Ovary (tissue), 9 donors: ENCODE measurements around the gene REEP3. TPM values are rescaled to one million over a fixed set of nuclear protein-coding genes. Genes with fewer than 3 reads are reported as not detected.

ENCODE experiments used
- DNase-seq, 5 donors: peaks; one replicate each; pipeline ENCODE4 v3.0.0-alpha.2; 2019 to 2020
- H3K27ac ChIP-seq, 2 donors: fragments of 200-600 bp; one replicate each; pipeline versions ENCODE4 v1.5.1 to v1.8.0; 2019 to 2022
- H3K27me3 ChIP-seq: fragments of 200-600 bp; one replicate; pipeline ENCODE4 v1.8.0; 2022
- H3K36me3 ChIP-seq: fragments of 200-600 bp; sonication (generic); one replicate; pipeline ENCODE4 v1.5.1; 2019
- H3K4me1 ChIP-seq: one replicate; pipeline ENCODE4 v1.8.1; 2013; ENCODE audit warnings: mild to moderate bottlenecking, moderate library complexity; ENCODE audit not compliant: insufficient read depth
- H3K4me3 ChIP-seq: fragments of 200-600 bp; sonication (generic); one replicate; pipeline ENCODE4 v1.5.1; 2017
- H3K9me3 ChIP-seq, 2 donors: fragments of 200-600 bp in 1 of 2; sonication (generic) in 1 of 2; one replicate each; pipeline versions ENCODE4 v1.5.1 to v1.8.1; 2013 to 2019; ENCODE audit warnings: mild to moderate bottlenecking in 1 of 2, moderate library complexity in 1 of 2
- CTCF ChIP-seq, 3 donors: fragments of 450-650 bp in 2 of 3; fragments of 200-600 bp in 1 of 3; IDR thresholded peaks; one replicate each; pipeline versions ENCODE4 v1.5.1 to v1.8.0; 2016 to 2022; ENCODE audit warnings: antibody characterized with exemption in 3 of 3, mild to moderate bottlenecking in 1 of 3
- EP300 ChIP-seq: sonication (generic); formaldehyde crosslinking; IDR thresholded peaks from one replicate; pipeline ENCODE4 v1.6.1; 2017; ENCODE audit warnings: antibody characterized with exemption
- POLR2A ChIP-seq: fragments of 450-650 bp; IDR thresholded peaks from one replicate; pipeline ENCODE4 v1.6.1; 2017; ENCODE audit warnings: antibody characterized with exemption, mild to moderate bottlenecking, moderate library complexity
- WGBS, 3 donors: extraction: QIAGEN DNeasy Blood & Tissue Kit in 1 of 3; methylation state at CpG; one replicate each; pipeline versions ENCODE4 v1.1.5 to v1.1.7; 2013 to 2017; 5-methylcytosine and 5-hydroxymethylcytosine counted together
- intact Hi-C, 4 donors: fragments of 100-400 bp; cut with DNase I; formaldehyde crosslinking; loops; one replicate each; pipeline versions ENCODE4 v1.11.0 to v1.15.1; 2022 to 2023
- polyA plus RNA-seq, 2 donors: library from polyadenylated mRNA; stranded (reverse); fragments of 200-250 nt in 1 of 2; fragments of 350-450 nt in 1 of 2; fragmentation: Illumina TruSeq in 1 of 2; extraction: RNeasy Lipid Tissue Mini Kit (QIAGEN cat#74804) in 1 of 2; gene quantifications; one replicate each; pipeline ENCODE4 v1.2.3, GENCODE V29; 2013 to 2014
- small RNA-seq: library from RNA; depleted of rRNA; stranded (forward); fragments of <200 nt; gene quantifications from one replicate; pipeline ENCODE3, GENCODE V24; 2016
- total RNA-seq, 7 donors: library from RNA; depleted of rRNA in 2 of 7; stranded (reverse); fragments of >200 nt in 2 of 7; fragmentation: NEBNext Ultra II Directional in 3 of 7; extraction: Animal tissue kit (Norgen Biotek cat#: 25700) in 3 of 7; gene quantifications; one replicate each; pipeline versions ENCODE4 v1.1.0 to v1.2.4, GENCODE V29; 2016 to 2023
- donor health status: DM: no; HTN: no; CAD: no; lungs with moderate emphysema.
- donor health status: DM: no; HTN: no; CAD: no.
- donor health status: Bipolar disorder and iron deficiency.
- donor health status: DM: yes; HTN: yes; CAD: no.
- donor health status: DM: no; HTN: no; CAD: no.
- donor health status: DM: yes; HTN: yes; CAD: no.

Gene REEP3
- total and polyA plus RNA-seq, 9 donors, result 9.3 to 30.5 (median 23.1) TPM

GRCh38 chr10:63671317-63671937 lies 150.2 kb downstream of the REEP3 start:
- no peaks in the 10 kb centered on the region for H3K9me3 ChIP-seq
- intact Hi-C loops, result no loop called here
- H3K36me3 ChIP-seq, result no peaks in the 10 kb centered on the region
- no peak for DNase-seq
- H3K27ac ChIP-seq, result no peak overlapping the region
- no peaks in the 10 kb centered on the region for H3K27me3 ChIP-seq
- TF ChIP-seq CTCF (IDR thresholded peaks at IDR 0.05) (no peak), POLR2A (no peak), EP300 (no peak)
- H3K4me3 ChIP-seq, result no peak overlapping the region
- WGBS, 3 donors, result 8 to 24% (median 15%) methylated on average over 2 of the region's 2 CpGs
- H3K4me1 ChIP-seq, result peaks cover 4% of the 10 kb centered on the region

- Histone ChIP-seq H3K27ac (no peak overlapping the region), H3K36me3 (no peaks in the 10 kb centered on the region), H3K9me3 (no peaks in the 10 kb centered on the region), H3K27me3 (no peaks in the 10 kb centered on the region), H3K4me1 (peaks cover 3% of the 10 kb centered on the region), H3K4me3 (no peak overlapping the region)
- DNase-seq, result no peak
- WGBS, 3 donors, result 77 to 90% (median 80%) methylated on average over 3 of the region's 3 CpGs
- intact Hi-C loops, result no loop called here
- TF ChIP-seq EP300 (no peak), POLR2A (no peak), CTCF (IDR thresholded peaks at IDR 0.05) (no peak)
These were observed 151.3 kb downstream of the REEP3 start for GRCh38 chr10:63672491-63672890.

GRCh38 chr10:63673246-63673645 lies 152.0 kb downstream of the REEP3 start:
- no peak overlapping the region for H3K27ac ChIP-seq
- intact Hi-C loops, result no loop called here
- no peaks in the 10 kb centered on the region for H3K27me3 ChIP-seq
- no peak overlapping the region for H3K4me3 ChIP-seq
- TF ChIP-seq CTCF (IDR thresholded peaks at IDR 0.05), result no peak
- TF ChIP-seq EP300, result no peak
- TF ChIP-seq POLR2A, result no peak
- 83 to 93% (median 92%) methylated on average over 7 of the region's 7 CpGs for WGBS, 3 donors
- H3K4me1 ChIP-seq, result peaks cover 3% of the 10 kb centered on the region
- DNase-seq, result no peak
- no peaks in the 10 kb centered on the region for H3K9me3 ChIP-seq
- H3K36me3 ChIP-seq, result no peaks in the 10 kb centered on the region

- no peak for TF ChIP-seq EP300
- no peak for TF ChIP-seq CTCF (IDR thresholded peaks at IDR 0.05)
- TF ChIP-seq POLR2A, result no peak
- no peaks in the 10 kb centered on the region for H3K9me3 ChIP-seq
- intact Hi-C loops, result no loop called here
- peaks cover 3% of the 10 kb centered on the region for H3K4me1 ChIP-seq
- no peak for DNase-seq
- H3K27ac ChIP-seq, result no peak overlapping the region
- no peak overlapping the region for H3K4me3 ChIP-seq
- H3K36me3 ChIP-seq, result no peaks in the 10 kb centered on the region
- no peaks in the 10 kb centered on the region for H3K27me3 ChIP-seq
These were observed 152.6 kb downstream of the REEP3 start for GRCh38 chr10:63673846-63674245.

Small RNA genes lying within 50 kb of the gene (small RNA-seq; reads per million reads assigned to genes)
- not detected for gene AC022022.1

Other genes starting within 250 kb of the REEP3 start
- 100 to 1,000 TPM in 2 of 7 donors, 10 to 100 TPM in 5; 70.9 to 140 (median 80.1) TPM for gene JMJD1C, start 55.4 kb upstream of the REEP3 start, total RNA-seq
- gene JMJD1C, start 55.4 kb upstream of the REEP3 start, polyA plus RNA-seq, result 10 to 100 TPM; 45.4 to 46.4 TPM